WTC11 (cell line): ENCODE data around the gene ARHGAP26.

Source experiments
- CBFB ChIP-seq: sonication (generic); formaldehyde crosslinking; IDR thresholded peaks from 2 replicates; pipeline ENCODE4 v1.8.1; 2022; ENCODE audit warnings: mild to moderate bottlenecking, low read depth, missing genetic modification reagents
- CREB1 ChIP-seq: sonication (generic); formaldehyde crosslinking; IDR thresholded peaks from 2 replicates; pipeline ENCODE4 v1.8.0; 2023; ENCODE audit warnings: mild to moderate bottlenecking, missing genetic modification reagents
- NFE2L1 ChIP-seq: sonication (generic); formaldehyde crosslinking; IDR thresholded peaks from 2 replicates; pipeline ENCODE4 v1.8.1; 2023; ENCODE audit warnings: missing genetic modification reagents
- NR3C1 ChIP-seq: sonication (generic); formaldehyde crosslinking; conservative IDR thresholded peaks from 2 replicates; pipeline ENCODE4 v1.8.1; 2023; ENCODE audit warnings: low read depth, mild to moderate bottlenecking, missing genetic modification reagents
- TEAD4 ChIP-seq: sonication (generic); formaldehyde crosslinking; IDR thresholded peaks from 2 replicates; pipeline ENCODE4 v1.8.0; 2022; ENCODE audit warnings: mild to moderate bottlenecking, missing genetic modification reagents
- TP53 ChIP-seq: sonication (generic); formaldehyde crosslinking; IDR thresholded peaks from 2 replicates; pipeline ENCODE4 v1.8.1; 2023; ENCODE audit warnings: mild to moderate bottlenecking, missing genetic modification reagents
- ZBTB21 ChIP-seq: sonication (generic); formaldehyde crosslinking; IDR thresholded peaks from 2 replicates; pipeline ENCODE4 v1.8.1; 2023; ENCODE audit warnings: mild to moderate bottlenecking, missing genetic modification reagents, borderline replicate concordance
- TF ChIP-seq, protein P1 (sequence below): fragments of 200-600 bp; IDR thresholded peaks from 2 replicates; pipeline ENCODE4 v1.8.0; 2022; ENCODE audit warnings: antibody characterized with exemption
- TF ChIP-seq, protein P2 (sequence below): sonication (generic); formaldehyde crosslinking; IDR thresholded peaks from 2 replicates; pipeline ENCODE4 v1.8.1; 2022; ENCODE audit warnings: mild to moderate bottlenecking, moderate library complexity, missing genetic modification reagents
- TF ChIP-seq, protein P3 (sequence below): sonication (generic); formaldehyde crosslinking; IDR thresholded peaks from 2 replicates; pipeline ENCODE4 v1.8.1; 2023; ENCODE audit warnings: mild to moderate bottlenecking, moderate library complexity, missing genetic modification reagents
- TF ChIP-seq, protein P4 (sequence below): sonication (generic); formaldehyde crosslinking; IDR thresholded peaks from 2 replicates; pipeline ENCODE4 v1.8.0; 2023; ENCODE audit warnings: missing genetic modification reagents

DNA sequence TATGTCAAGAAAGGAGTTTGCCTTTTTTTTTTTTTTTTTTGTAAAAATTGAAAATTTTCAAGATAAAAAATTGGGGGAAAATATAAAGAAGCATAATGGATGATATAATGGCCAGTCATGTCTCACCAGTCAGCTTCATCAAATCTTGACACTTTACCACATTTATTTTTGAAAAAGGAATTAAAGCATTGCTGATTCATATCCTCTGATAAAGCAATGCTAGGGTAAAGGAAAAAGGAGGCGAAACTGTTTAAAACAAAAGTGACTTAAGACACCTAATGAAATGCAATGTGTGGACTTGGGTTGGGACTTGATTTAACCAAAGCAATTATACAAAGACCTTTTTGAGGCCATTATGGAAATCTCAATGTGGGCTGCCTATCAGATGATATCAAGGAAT, 208.5 kb downstream of the ARHGAP26 start:
- no peak for TF ChIP-seq TP53 (CRISPR knock-in tag)
- TF ChIP-seq CBFB (CRISPR knock-in tag) = no peak
- TF ChIP-seq, protein P1, sequence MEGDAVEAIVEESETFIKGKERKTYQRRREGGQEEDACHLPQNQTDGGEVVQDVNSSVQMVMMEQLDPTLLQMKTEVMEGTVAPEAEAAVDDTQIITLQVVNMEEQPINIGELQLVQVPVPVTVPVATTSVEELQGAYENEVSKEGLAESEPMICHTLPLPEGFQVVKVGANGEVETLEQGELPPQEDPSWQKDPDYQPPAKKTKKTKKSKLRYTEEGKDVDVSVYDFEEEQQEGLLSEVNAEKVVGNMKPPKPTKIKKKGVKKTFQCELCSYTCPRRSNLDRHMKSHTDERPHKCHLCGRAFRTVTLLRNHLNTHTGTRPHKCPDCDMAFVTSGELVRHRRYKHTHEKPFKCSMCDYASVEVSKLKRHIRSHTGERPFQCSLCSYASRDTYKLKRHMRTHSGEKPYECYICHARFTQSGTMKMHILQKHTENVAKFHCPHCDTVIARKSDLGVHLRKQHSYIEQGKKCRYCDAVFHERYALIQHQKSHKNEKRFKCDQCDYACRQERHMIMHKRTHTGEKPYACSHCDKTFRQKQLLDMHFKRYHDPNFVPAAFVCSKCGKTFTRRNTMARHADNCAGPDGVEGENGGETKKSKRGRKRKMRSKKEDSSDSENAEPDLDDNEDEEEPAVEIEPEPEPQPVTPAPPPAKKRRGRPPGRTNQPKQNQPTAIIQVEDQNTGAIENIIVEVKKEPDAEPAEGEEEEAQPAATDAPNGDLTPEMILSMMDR = no peak
- TF ChIP-seq NFE2L1 (CRISPR knock-in tag) = no peak
- no peak for TF ChIP-seq TEAD4
- no peak for TF ChIP-seq CREB1 (CRISPR knock-in tag)
- TF ChIP-seq, protein P2, sequence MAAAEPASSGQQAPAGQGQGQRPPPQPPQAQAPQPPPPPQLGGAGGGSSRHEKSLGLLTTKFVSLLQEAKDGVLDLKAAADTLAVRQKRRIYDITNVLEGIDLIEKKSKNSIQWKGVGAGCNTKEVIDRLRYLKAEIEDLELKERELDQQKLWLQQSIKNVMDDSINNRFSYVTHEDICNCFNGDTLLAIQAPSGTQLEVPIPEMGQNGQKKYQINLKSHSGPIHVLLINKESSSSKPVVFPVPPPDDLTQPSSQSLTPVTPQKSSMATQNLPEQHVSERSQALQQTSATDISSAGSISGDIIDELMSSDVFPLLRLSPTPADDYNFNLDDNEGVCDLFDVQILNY (CRISPR knock-in tag) = no peak
- no peak for TF ChIP-seq NR3C1 (CRISPR knock-in tag)
- no peak for TF ChIP-seq ZBTB21 (CRISPR knock-in tag)
- TF ChIP-seq, protein P3, sequence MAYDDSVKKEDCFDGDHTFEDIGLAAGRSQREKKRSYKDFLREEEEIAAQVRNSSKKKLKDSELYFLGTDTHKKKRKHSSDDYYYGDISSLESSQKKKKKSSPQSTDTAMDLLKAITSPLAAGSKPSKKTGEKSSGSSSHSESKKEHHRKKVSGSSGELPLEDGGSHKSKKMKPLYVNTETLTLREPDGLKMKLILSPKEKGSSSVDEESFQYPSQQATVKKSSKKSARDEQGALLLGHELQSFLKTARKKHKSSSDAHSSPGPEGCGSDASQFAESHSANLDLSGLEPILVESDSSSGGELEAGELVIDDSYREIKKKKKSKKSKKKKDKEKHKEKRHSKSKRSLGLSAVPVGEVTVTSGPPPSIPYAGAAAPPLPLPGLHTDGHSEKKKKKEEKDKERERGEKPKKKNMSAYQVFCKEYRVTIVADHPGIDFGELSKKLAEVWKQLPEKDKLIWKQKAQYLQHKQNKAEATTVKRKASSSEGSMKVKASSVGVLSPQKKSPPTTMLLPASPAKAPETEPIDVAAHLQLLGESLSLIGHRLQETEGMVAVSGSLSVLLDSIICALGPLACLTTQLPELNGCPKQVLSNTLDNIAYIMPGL (CRISPR knock-in tag) = no peak
- TF ChIP-seq, protein P4, sequence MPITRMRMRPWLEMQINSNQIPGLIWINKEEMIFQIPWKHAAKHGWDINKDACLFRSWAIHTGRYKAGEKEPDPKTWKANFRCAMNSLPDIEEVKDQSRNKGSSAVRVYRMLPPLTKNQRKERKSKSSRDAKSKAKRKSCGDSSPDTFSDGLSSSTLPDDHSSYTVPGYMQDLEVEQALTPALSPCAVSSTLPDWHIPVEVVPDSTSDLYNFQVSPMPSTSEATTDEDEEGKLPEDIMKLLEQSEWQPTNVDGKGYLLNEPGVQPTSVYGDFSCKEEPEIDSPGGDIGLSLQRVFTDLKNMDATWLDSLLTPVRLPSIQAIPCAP (CRISPR knock-in tag) = no peak
